SK-N-SH (cell line): Measurements from ENCODE around the gene HTR1E. TPM values are rescaled to one million over a fixed set of nuclear protein-coding genes. Genes with fewer than 3 reads are reported as not detected.
"Not testable (repeated sequence)": the region's sequence is repeated elsewhere in the genome, so short reads cannot be mapped to it uniquely, and the experiment has no call there.

Experiments used
- CTCF ChIA-PET: fragments of 300-600, 350-600 bp; formaldehyde crosslinking; extraction: SDS; loops from one replicate; lab custom pipeline; 2021; lab: Yijun Ruan, JAX
- POLR2A ChIA-PET: fragments of 350-600 bp; sonication (Branson Sonifier 250); formaldehyde crosslinking; extraction: SDS; loops from one replicate; lab custom pipeline; 2020; ENCODE audit warnings: antibody characterized with exemption, inconsistent platforms; lab: Yijun Ruan, JAX
- DNase-seq: peaks from one replicate; pipeline ENCODE4 v3.0.0; 2012
- H2AFZ ChIP-seq: fragments of 200-600 bp; sonication (generic); 2 replicates; pipeline ENCODE4 v1.8.1; 2016; ENCODE audit warnings: antibody characterized with exemption, mild to moderate bottlenecking, low read depth
- H3F3A ChIP-seq: fragments of 200-600 bp; sonication (generic); replicated peaks from 2 replicates; pipeline ENCODE3; 2016; ENCODE audit warnings: antibody characterized with exemption, mild to moderate bottlenecking; ENCODE audit not compliant: insufficient read depth
- H3K27ac ChIP-seq, 2 experiments: fragments of 200-500 bp in 1 of 2; fragments of 200-600 bp in 1 of 2; sonication (Bioruptor generic) in 1 of 2; sonication (generic), shearing (Covaris generic) in 1 of 2; 2 replicates each; pipeline versions ENCODE4 v1.5.1 to v1.6.1; 2014 to 2016; ENCODE audit warnings: low read depth in 2 of 2, inconsistent platforms in 1 of 2, low read length in 1 of 2, mild to moderate bottlenecking in 1 of 2, mixed read lengths in 1 of 2
- H3K27me3 ChIP-seq: fragments of 200-600 bp; sonication (generic), shearing (Covaris generic); 2 replicates; pipeline ENCODE4 v1.6.1; 2016; ENCODE audit warnings: mixed run types; ENCODE audit not compliant: insufficient read depth
- H3K36me3 ChIP-seq, 2 experiments: fragments of 200-500 bp in 1 of 2; fragments of 200-600 bp in 1 of 2; sonication (Bioruptor generic) in 1 of 2; sonication (generic) in 1 of 2; replicated peaks in 1 of 2; 2 replicates each; pipeline versions ENCODE3 to v1.5.1; 2014 to 2016; ENCODE audit warnings: low read length in 1 of 2, mild to moderate bottlenecking in 1 of 2; ENCODE audit not compliant: insufficient read depth in 2 of 2, control insufficient read depth in 1 of 2
- H3K4me1 ChIP-seq, 2 experiments: fragments of 200-500 bp in 1 of 2; fragments of 200-600 bp in 1 of 2; sonication (Bioruptor generic) in 1 of 2; sonication (generic), shearing (Covaris generic) in 1 of 2; 2 replicates each; pipeline versions ENCODE4 v1.5.1 to v1.6.1; 2014 to 2016; ENCODE audit warnings: low read depth in 1 of 2, low read length in 1 of 2, mixed run types in 1 of 2; ENCODE audit not compliant: insufficient read depth in 2 of 2, control insufficient read depth in 1 of 2
- H3K4me2 ChIP-seq: fragments of 200-600 bp; sonication (generic), shearing (Covaris generic); 2 replicates; pipeline ENCODE4 v1.6.1; 2017; ENCODE audit warnings: mixed run types
- H3K4me3 ChIP-seq, 2 experiments: fragments of 200-500 bp in 1 of 2; fragments of 200-600 bp in 1 of 2; sonication (Bioruptor generic) in 1 of 2; sonication (generic), shearing (Covaris generic) in 1 of 2; 2 replicates each; pipeline versions ENCODE4 v1.5.1 to v1.8.1; 2014 to 2016; ENCODE audit warnings: low read depth in 2 of 2, inconsistent platforms in 1 of 2, low read length in 1 of 2, mild to moderate bottlenecking in 1 of 2, mixed read lengths in 1 of 2, moderate library complexity in 1 of 2
- H3K79me2 ChIP-seq: fragments of 200-600 bp; sonication (generic); 2 replicates; pipeline ENCODE4 v1.8.1; 2017; ENCODE audit warnings: mild to moderate bottlenecking; ENCODE audit not compliant: insufficient read depth
- H3K9ac ChIP-seq: fragments of 200-600 bp; sonication (generic); 2 replicates; pipeline ENCODE4 v1.6.1; 2017; ENCODE audit warnings: mixed run types
- H3K9me2 ChIP-seq: fragments of 200-600 bp; sonication (generic); 2 replicates; pipeline ENCODE4 v1.6.1; 2017; ENCODE audit warnings: mixed run types
- H3K9me3 ChIP-seq: fragments of 200-600 bp; sonication (generic); 2 replicates; pipeline ENCODE4 v1.6.1; 2017; ENCODE audit warnings: mixed run types, mild to moderate bottlenecking, moderate library complexity
- H4K20me1 ChIP-seq: fragments of 200-600 bp; sonication (generic); 2 replicates; pipeline ENCODE4 v1.6.1; 2017; ENCODE audit warnings: mild to moderate bottlenecking, mixed run types; ENCODE audit not compliant: insufficient read depth
- CTCF ChIP-seq: fragments of 200-600 bp; sonication (generic); IDR thresholded peaks from 2 replicates; pipeline ENCODE4 v1.6.1; 2017; ENCODE audit warnings: antibody characterized with exemption, mild to moderate bottlenecking, moderate library complexity
- EZH2phosphoT487 ChIP-seq: fragments of 200-600 bp; sonication (generic); IDR thresholded peaks from 2 replicates; pipeline ENCODE4 v1.6.1; 2017; ENCODE audit warnings: low read depth, mixed run types, mild to moderate bottlenecking, antibody characterized with exemption, moderate library complexity, borderline replicate concordance
- FOXJ3 ChIP-seq: sonication (generic); formaldehyde crosslinking; IDR thresholded peaks from 2 replicates; pipeline ENCODE4 v1.5.1; 2020; ENCODE audit warnings: mild to moderate bottlenecking, missing genetic modification reagents
- GABPA ChIP-seq: IDR thresholded peaks from 2 replicates; pipeline ENCODE4 v1.4.0; 2012; ENCODE audit warnings: low read depth, mild to moderate bottlenecking
- RFX5 ChIP-seq: IDR thresholded peaks from 2 replicates; pipeline ENCODE4 v1.6.1; 2012; ENCODE audit warnings: mild to moderate bottlenecking, improper control_type of control experiment, low read length
- RXRA ChIP-seq: IDR thresholded peaks from 2 replicates; pipeline ENCODE4 v1.4.0; 2012; ENCODE audit warnings: low read depth, mild to moderate bottlenecking, borderline replicate concordance
- TAF1 ChIP-seq: IDR thresholded peaks from 2 replicates; pipeline ENCODE4 v1.6.1; 2012; ENCODE audit warnings: low read depth, mild to moderate bottlenecking, low read length, moderate library complexity, borderline replicate concordance
- TCF12 ChIP-seq: IDR thresholded peaks from 2 replicates; pipeline ENCODE4 v1.4.0; 2012
- TEAD4 ChIP-seq: IDR thresholded peaks from 2 replicates; pipeline ENCODE4 v1.4.0; 2012; ENCODE audit warnings: mild to moderate bottlenecking, borderline replicate concordance; ENCODE audit not compliant: insufficient read depth
- USF2 ChIP-seq: fragments of 150-350 bp; IDR thresholded peaks from 2 replicates; pipeline ENCODE4 v1.6.1; 2017; ENCODE audit warnings: antibody characterized with exemption, low read length, low read depth, borderline replicate concordance
- whole genome bisulfite sequencing: methylation state at CpG from one replicate; pipeline ENCODE4 v1.1.6; 2017; ENCODE audit warnings: low lambda C conversion rate; 5-methylcytosine and 5-hydroxymethylcytosine counted together
- polyA plus RNA-seq, 3 experiments: library from polyadenylated mRNA; depleted of rRNA; stranded (reverse); fragments of >200 nt; gene quantifications; 2 replicates each; pipeline ENCODE4 v1.2.3, GENCODE V29; 2012
- TF ChIP-seq, protein P1 (sequence below): IDR thresholded peaks from 2 replicates; pipeline ENCODE4 v1.6.1; 2012; ENCODE audit warnings: mild to moderate bottlenecking, low read depth, low read length, moderate library complexity
- TF ChIP-seq, protein P2 (sequence below): IDR thresholded peaks from 2 replicates; pipeline ENCODE4 v1.4.0; 2012; ENCODE audit warnings: low read depth, borderline replicate concordance
- TF ChIP-seq, protein P3 (sequence below): IDR thresholded peaks from 2 replicates; pipeline ENCODE4 v1.4.0; 2012; ENCODE audit warnings: low read depth

HTR1E gene
- polyA plus RNA-seq, 1 of the 3 experiments (the other 2 are of a cell fraction): 0.02 TPM

DNA sequence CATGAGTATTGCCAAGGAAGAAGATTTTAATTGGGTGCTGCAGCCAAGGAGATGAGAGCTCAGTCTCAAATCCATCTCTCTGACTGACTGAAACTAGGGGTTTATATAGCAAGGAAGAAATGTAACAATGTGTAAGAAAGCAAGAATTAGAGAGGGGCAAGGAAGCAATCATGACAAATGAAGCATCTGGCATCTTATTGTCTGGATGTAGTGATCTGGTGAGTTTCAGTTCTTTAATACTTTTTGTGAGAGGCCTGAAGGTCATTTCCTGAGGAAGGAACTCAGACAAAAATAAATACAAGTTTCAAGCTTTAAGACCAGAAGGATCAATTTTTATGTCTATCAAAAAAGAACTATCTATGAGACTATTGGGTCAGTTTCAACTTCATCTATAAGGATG, 64.2 kb downstream of the HTR1E start:
- no peaks in the 10 kb centered on the region for H3F3A ChIP-seq
- no peaks in the 10 kb centered on the region for H3K9me3 ChIP-seq
- no peak overlapping the region for H2AFZ ChIP-seq
- no peaks in the 10 kb centered on the region for H3K79me2 ChIP-seq
- no peaks in the 10 kb centered on the region for H3K36me3 ChIP-seq
- no peak overlapping the region; a peak in 1 of 4 replicates for H3K4me3 ChIP-seq
- TF ChIP-seq USF2 (no peak), GABPA (no peak), EZH2phosphoT487 (no peak), FOXJ3 (CRISPR knock-in tag) (no peak), CTCF (no peak), RXRA (no peak), TEAD4 (no peak), TCF12 (no peak), RFX5 (no peak), TAF1 (no peak)
- TF ChIP-seq, protein P1, sequence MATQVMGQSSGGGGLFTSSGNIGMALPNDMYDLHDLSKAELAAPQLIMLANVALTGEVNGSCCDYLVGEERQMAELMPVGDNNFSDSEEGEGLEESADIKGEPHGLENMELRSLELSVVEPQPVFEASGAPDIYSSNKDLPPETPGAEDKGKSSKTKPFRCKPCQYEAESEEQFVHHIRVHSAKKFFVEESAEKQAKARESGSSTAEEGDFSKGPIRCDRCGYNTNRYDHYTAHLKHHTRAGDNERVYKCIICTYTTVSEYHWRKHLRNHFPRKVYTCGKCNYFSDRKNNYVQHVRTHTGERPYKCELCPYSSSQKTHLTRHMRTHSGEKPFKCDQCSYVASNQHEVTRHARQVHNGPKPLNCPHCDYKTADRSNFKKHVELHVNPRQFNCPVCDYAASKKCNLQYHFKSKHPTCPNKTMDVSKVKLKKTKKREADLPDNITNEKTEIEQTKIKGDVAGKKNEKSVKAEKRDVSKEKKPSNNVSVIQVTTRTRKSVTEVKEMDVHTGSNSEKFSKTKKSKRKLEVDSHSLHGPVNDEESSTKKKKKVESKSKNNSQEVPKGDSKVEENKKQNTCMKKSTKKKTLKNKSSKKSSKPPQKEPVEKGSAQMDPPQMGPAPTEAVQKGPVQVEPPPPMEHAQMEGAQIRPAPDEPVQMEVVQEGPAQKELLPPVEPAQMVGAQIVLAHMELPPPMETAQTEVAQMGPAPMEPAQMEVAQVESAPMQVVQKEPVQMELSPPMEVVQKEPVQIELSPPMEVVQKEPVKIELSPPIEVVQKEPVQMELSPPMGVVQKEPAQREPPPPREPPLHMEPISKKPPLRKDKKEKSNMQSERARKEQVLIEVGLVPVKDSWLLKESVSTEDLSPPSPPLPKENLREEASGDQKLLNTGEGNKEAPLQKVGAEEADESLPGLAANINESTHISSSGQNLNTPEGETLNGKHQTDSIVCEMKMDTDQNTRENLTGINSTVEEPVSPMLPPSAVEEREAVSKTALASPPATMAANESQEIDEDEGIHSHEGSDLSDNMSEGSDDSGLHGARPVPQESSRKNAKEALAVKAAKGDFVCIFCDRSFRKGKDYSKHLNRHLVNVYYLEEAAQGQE: no peak
- TF ChIP-seq, protein P2, sequence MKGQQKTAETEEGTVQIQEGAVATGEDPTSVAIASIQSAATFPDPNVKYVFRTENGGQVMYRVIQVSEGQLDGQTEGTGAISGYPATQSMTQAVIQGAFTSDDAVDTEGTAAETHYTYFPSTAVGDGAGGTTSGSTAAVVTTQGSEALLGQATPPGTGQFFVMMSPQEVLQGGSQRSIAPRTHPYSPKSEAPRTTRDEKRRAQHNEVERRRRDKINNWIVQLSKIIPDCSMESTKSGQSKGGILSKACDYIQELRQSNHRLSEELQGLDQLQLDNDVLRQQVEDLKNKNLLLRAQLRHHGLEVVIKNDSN: no peak
- TF ChIP-seq, protein P3, sequence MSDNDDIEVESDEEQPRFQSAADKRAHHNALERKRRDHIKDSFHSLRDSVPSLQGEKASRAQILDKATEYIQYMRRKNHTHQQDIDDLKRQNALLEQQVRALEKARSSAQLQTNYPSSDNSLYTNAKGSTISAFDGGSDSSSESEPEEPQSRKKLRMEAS: no peak
- no peaks in the 10 kb centered on the region for H3K27me3 ChIP-seq
- no peak for DNase-seq
- no peak overlapping the region for H3K27ac ChIP-seq
- H3K9ac ChIP-seq: no peak overlapping the region
- H3K9me2 ChIP-seq: no peaks in the 10 kb centered on the region
- H3K4me1 ChIP-seq: no peaks in the 10 kb centered on the region
- POLR2A ChIA-PET: no interaction called here
- no peak overlapping the region for H3K4me2 ChIP-seq
- H4K20me1 ChIP-seq: no peaks in the 10 kb centered on the region
- CTCF ChIA-PET: no interaction called here

DNA sequence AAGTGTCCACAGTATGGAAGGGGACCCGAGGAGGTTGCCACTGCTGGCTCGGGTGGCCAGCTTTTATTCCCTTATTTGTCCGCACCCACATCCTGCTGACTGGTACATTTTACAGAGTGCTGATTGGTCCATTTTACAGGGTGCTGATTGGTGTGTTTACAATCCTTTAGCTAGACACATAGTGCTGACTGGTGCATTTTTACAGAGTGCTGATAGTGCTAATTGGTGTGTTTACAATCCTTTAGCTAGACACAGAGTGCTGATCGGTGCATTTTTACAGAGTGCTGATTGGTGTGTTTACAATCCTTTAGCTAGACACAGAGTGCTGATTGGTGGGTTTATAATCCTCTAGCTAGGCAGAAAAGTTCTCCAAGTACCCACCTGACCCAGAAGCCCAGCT, 65.1 kb downstream of the HTR1E start:
- H2AFZ ChIP-seq, H3K9me2 ChIP-seq, H3K9ac ChIP-seq, H4K20me1 ChIP-seq, DNase-seq, H3K4me2 ChIP-seq, CTCF ChIA-PET, H3F3A ChIP-seq, H3K9me3 ChIP-seq, H3K4me3 ChIP-seq, H3K79me2 ChIP-seq, POLR2A ChIA-PET, H3K4me1 ChIP-seq, H3K27me3 ChIP-seq, H3K27ac ChIP-seq, H3K36me3 ChIP-seq: not testable (repeated sequence)
- 33% methylated on average over 4 of the region's 4 CpGs for WGBS

GRCh38 chr6:87006541-87006940, 69.2 kb downstream of the HTR1E start:
- H3K36me3 ChIP-seq, H3K4me3 ChIP-seq, DNase-seq, H3K9me2 ChIP-seq, H3K4me2 ChIP-seq, H3K9ac ChIP-seq, H3F3A ChIP-seq, H4K20me1 ChIP-seq, POLR2A ChIA-PET, H3K79me2 ChIP-seq, H3K27ac ChIP-seq, H3K4me1 ChIP-seq, CTCF ChIA-PET, H3K9me3 ChIP-seq, H2AFZ ChIP-seq, H3K27me3 ChIP-seq: not testable (repeated sequence)
- WGBS: 17% methylated on average over 2 of the region's 2 CpGs
